ENCODE results near the gene COL26A1.

GRCh38 chr7:101553018-101553770, 190.5 kb downstream of the COL26A1 start:
- TF ChIP-seq, protein P1, sequence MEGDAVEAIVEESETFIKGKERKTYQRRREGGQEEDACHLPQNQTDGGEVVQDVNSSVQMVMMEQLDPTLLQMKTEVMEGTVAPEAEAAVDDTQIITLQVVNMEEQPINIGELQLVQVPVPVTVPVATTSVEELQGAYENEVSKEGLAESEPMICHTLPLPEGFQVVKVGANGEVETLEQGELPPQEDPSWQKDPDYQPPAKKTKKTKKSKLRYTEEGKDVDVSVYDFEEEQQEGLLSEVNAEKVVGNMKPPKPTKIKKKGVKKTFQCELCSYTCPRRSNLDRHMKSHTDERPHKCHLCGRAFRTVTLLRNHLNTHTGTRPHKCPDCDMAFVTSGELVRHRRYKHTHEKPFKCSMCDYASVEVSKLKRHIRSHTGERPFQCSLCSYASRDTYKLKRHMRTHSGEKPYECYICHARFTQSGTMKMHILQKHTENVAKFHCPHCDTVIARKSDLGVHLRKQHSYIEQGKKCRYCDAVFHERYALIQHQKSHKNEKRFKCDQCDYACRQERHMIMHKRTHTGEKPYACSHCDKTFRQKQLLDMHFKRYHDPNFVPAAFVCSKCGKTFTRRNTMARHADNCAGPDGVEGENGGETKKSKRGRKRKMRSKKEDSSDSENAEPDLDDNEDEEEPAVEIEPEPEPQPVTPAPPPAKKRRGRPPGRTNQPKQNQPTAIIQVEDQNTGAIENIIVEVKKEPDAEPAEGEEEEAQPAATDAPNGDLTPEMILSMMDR (IDR thresholded peaks at IDR 0.05) = no peak
- TF ChIP-seq POLR2A (IDR thresholded peaks at IDR 0.05) = no peak

All from transverse colon (tissue), 3 donors.